Astrocyte (in vitro differentiated cells and primary cell): ENCODE data around the gene STXBP2.

Experiments used
- CTCF ChIP-seq: IDR thresholded peaks from 2 replicates; pipeline ENCODE4 v1.5.1; 2011; ENCODE audit warnings: low read depth, mild to moderate bottlenecking, inconsistent platforms, low read length, moderate library complexity; ENCODE audit not compliant: insufficient read depth
- EZH2 ChIP-seq: IDR thresholded peaks from 2 replicates; pipeline ENCODE4 v1.6.1; 2012; ENCODE audit warnings: mild to moderate bottlenecking, low read length, inconsistent platforms; ENCODE audit not compliant: insufficient read depth

DNA sequence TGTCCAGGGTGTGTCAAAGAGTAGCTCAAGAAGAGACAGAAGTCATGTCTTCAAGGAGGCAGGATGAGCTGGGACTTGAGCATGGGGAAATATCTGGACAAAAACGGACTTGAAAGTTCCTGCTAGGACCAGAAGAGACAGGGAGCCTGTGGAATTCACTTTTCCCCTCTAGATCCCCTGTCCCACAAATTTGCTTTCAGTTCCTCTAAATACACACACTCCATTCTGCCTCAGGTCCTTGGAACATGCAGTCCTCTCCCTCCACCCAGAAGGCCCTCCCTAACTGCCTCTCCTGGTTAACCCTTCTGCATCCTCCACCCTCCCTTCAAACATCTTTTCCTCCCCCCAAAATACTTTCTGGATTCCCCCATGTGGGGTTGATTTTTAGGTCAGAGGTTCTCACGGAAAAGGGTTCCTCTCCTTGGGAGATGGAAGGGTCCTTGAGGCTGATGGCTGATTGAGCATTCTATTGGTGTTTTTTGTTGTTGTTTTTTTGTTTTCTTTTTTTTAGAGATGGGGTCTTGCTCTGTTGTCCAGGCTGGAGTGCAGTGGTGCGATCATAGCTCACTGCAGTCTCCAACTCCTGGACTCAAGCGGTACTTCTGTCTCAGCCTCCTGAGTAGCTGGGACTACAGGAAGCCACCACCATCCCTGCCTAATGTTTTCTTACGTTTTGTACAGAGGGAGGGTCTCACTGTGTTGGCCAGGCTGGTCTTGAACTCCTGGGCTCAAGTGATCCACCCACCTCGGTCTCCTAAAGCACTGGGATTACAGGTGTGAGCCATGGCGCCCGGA, 25.0 kb downstream of the STXBP2 start:
- no peak for TF ChIP-seq CTCF
- TF ChIP-seq EZH2: no peak
